WI38 (cell line): ENCODE measurements around the gene UPK1A.

Source experiments
- H3K4me3 ChIP-seq: 2 replicates; pipeline ENCODE4 v1.5.1; 2011; ENCODE audit warnings: low read depth, mild to moderate bottlenecking, control low read depth, low read length
- CTCF ChIP-seq: IDR thresholded peaks from 2 replicates; pipeline ENCODE4 v1.5.1; 2012; ENCODE audit warnings: low read depth, mild to moderate bottlenecking, control low read depth, low read length

UPK1A gene

GRCh38 chr19:35710784-35711723 lies 44.7 kb downstream of the UPK1A start:
- TF ChIP-seq CTCF, result no peak
- no peak overlapping the region for H3K4me3 ChIP-seq

GRCh38 chr19:35712567-35713505 lies 46.5 kb downstream of the UPK1A start:
- no peak for TF ChIP-seq CTCF
- H3K4me3 ChIP-seq, result no peak overlapping the region

- no peak overlapping the region for H3K4me3 ChIP-seq
- no peak for TF ChIP-seq CTCF
These were observed 47.2 kb downstream of the UPK1A start for GRCh38 chr19:35713506-35713850.

GRCh38 chr19:35713904-35714495 lies 47.7 kb downstream of the UPK1A start:
- H3K4me3 ChIP-seq, result no peak overlapping the region
- no peak for TF ChIP-seq CTCF

GRCh38 chr19:35714601-35715354 lies 48.5 kb downstream of the UPK1A start:
- no peak for TF ChIP-seq CTCF
- no peak overlapping the region for H3K4me3 ChIP-seq

- no peak overlapping the region for H3K4me3 ChIP-seq
- no peak for TF ChIP-seq CTCF
These were observed 49.1 kb downstream of the UPK1A start for GRCh38 chr19:35715355-35715809.
